ENCODE data around the gene ARHGEF4.
A peak's percentile ranks its signal among the peaks of the same experiment; 100 is the strongest.
"Not testable (repeated sequence)": the region's sequence is repeated elsewhere in the genome, so short reads cannot be mapped to it uniquely, and the experiment has no call there.

ARHGEF4 gene

DNA sequence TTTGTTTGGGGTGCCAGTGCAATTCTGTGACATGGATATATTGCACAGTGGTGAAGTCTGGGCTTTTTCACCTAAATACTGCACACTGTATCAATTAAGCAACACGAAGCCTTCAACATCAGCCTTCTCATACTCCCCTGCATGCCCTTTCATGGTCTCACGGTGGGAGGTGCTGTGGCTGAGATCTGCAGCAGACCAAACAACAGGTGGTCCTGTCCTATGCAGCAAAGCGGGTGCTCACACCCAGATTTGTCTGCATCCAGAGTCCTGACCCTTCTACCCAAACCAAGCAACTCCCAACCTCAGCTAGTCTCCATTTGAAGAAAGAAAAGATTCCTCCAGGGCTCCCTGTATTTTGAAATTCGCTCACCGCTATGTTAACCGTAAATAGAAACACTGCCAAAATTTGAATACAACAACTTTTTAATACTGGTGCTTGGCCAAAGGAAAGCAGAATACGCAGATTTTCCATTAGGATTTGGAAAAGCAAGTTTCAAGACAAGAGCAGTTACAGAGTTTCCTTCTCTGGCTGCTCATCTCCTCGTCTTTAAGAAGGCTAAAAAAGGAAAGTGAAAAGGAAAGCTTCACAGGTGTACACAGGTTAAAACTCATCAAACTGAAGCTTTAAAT lies 221.6 kb downstream of the ARHGEF4 start:
- FAIRE-seq: no peak

DNA sequence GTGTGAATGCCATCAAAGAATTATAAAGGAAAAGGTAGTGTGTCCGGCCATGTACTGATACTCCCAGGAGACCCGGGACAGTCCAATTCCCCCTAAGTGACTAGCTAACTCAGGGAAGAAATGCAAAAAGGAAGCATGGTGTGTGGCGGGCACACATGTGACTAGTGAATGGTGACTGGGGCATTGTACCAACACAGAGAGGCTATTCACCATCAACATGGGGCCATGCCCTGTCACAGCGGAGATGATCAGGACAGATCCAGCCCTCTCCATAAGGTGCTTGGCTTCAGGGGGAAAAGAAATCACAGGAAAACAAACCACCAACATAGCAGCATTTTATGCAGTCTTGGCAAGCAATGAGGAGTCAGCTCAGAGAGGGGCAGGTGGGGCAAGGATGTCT lies 222.2 kb downstream of the ARHGEF4 start:
- FAIRE-seq: no peak

DNA sequence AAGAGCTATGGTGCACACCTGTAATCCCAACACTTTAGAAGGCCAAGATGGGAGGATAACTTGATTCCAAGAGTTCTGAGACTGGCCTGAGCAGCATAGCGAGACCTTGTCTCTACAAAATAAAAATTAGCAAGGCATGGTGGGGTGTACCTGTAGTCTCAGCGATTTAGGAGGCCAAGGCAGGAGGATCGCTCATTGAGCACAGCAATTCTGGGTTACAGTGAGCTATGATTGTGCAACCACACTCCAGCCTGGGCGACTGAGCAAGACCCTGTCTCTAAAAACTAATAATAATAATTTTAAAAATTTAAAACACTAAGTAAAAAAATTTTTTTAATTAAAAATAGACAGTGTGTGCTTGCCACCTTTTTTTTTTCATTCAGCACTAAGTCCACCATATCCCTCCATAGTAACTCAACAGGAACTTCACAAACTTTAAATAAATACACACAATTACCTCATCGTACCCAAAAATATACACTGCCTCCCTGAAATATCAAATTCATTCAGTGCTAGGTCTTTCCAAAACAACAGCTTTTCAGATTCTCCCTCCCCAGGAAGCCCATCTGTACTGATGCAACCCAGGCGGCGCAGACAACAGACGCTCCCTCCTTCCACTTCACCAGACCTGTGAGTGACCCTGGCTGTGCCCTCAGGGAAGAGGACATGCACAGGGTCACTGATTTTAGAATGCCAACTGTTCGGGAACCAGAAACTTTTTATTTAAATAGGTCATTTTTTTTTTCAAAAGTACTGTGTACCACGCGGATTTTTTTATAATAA lies 227.0 kb downstream of the ARHGEF4 start:
- FAIRE-seq: no peak

DNA sequence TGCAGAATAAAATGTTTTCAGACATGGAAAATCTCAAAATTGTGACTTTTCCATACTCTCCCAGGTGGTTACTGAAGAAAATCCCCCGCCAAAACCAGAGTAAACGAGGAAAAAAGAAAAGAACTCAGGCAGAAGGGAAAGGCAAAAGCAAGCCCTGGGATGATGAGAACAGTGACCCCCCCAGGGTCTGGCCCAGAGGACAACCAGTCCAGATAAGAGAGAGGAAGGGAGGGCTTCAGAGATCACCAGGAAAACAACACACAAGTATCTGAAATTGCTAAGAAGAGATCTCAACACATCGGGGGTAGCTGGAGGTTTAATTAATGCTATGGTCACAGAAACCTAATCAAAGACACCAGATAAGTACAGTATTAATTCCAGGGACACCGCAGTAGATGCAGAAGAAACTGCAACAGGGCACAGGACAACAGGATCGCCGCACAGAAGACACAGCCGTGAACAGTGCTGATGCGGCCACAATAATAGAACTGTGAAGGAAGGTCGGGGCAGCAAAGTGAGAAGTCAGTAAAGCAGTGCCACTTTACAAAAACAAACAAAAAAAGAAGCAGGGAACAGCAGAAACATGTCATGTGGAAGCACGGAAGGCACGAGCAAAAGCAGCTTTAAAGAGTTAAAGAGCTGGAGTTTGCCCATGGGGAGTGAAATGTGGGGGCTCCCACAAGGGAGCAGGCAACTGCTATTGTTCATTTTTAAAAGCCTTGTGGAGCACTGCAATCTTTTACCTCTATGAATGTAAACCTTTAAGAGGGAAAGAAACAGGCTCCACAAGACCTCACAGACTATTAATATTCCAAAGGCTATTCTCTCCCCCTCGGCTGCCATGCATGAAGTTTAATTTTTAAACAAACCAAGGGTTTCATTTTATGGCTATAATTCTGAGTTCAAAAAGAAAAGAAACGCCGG lies 228.1 kb downstream of the ARHGEF4 start:
- FAIRE-seq: no peak

DNA sequence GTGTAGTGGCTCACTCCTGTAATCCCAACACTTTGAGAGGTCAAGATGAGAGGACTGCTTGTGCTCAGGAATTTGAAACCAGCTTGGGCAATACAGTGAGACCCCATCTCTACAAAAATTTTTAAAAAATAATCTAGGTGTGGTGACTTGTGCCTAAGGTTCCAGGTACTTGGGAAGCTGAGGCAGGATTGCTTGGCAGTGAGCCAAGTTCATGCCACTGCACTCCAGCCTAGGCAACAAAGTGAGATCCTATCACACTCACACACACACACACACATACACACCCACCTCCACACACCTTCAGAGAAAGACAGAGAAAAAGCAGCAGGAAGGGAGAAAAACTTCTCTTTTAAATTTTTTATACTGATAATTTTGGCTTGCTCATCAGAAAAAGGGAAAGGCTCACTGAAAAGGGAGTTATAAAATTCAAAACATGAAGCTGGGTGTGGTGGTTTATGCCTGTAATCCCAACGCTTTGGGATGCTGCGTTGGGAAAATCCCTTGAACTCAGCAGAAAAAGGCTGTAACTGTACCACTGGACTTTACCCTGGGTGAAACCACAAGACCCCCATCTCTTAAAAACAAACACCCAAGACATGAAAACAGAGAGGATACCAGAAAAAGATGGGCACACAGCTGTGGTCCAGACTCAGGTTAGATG lies 230.9 kb downstream of the ARHGEF4 start:
- no peak for FAIRE-seq

DNA sequence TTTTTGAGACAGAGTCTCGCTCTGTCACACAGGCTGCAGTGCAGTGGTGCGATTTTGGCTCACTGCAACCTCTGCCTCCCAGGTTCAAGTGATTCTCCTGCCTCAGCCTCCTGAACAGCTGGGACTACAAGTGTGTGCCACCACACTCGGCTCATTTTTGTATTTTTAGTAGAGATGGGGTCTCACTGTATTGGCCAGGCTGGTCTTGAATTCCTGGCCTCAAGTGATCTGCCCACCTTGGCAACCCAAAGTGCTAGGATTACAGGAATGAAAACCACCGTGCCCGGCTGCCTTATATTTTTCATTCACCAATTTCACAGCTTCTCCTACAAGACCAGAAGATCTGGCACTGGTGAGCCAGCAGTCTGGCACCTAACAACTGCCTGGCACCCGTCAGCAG lies 231.5 kb downstream of the ARHGEF4 start:
- not testable (repeated sequence) for FAIRE-seq

DNA sequence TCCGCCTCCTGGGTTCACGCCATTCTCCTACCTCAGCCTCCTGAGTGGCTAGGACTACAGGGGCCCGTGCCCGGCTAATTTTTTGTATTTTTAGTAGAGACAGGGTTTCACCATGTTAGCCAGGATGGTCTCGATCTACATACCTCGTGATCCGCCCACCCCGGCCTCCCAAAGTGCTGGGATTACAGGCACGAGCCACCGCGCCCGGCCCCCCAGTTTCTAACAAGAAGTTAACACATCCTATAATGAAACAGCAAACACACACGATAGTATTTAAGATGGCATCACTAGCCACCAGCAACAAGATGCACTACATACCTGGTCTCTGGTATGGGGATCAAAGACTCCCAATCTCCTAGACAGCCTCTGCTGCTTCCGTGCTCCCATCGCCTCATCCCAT lies 238.9 kb downstream of the ARHGEF4 start:
- not testable (repeated sequence) for FAIRE-seq

DNA sequence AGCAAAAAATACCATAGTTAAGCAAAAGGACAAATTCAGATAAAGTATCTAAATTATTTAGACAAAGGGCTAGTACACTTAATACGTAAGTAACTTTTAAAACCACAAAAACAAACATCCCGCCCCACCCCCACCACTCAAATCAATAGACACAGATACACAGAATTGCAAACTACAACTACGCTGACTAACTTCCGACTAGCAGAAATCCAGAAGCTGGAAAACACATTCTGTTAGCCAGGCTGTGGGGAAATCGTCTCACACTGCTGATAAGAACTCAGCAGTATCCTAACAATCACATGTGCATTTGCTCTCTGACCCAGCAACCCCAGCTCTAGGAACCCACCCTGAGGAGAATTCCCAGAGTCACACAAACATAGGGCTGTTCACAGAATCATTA lies 240.0 kb downstream of the ARHGEF4 start:
- FAIRE-seq: no peak

DNA sequence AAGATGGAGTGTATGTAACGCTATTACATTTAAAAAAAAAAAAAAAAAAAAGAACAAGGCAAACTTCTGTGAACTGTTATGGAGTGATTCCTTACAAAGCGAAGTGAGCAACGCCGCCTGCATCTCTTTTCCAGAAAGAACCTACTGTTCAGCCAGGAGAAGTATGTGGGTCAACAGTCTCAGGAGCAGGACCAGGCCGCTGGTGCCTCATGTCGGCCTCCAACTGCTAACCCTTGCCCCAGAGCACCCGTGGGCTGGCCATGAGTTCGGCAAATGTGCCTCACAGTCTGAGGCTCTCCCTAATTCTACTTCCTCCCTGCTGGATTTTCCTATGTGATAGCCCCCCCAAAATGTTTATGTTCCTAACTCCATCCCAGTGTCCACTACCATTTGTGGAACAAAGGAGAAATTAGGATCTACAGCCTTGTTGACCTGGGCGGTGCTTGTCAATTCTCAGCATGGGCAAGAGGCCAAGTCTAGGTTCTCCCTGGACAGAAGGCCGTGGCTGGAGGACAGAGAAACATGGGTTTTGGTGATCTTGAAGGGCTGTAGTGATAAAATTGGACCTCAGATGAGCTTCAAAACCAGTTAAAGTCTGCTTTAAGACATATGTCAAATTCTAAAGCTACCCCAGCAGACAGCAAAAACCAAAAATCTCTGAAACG lies 240.6 kb downstream of the ARHGEF4 start:
- no peak for FAIRE-seq

DNA sequence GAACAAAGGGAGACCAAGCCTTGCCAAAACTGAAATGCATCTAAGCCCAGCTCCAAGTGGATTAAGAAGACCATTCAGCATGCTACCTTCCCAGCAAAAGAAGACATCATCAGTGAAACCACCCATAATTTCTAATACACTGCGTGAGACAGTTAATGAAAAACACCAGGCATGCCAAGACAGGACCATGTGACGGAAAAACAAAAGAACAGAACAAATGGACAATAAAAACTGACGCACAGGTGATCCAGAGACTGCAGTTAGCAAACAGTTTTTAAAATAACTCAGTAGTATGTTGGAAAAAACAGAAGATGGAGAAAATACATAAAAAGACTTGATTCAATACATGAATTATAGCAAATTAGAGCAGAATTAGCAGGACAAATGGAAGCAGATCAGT lies 241.3 kb downstream of the ARHGEF4 start:
- no peak for FAIRE-seq

DNA sequence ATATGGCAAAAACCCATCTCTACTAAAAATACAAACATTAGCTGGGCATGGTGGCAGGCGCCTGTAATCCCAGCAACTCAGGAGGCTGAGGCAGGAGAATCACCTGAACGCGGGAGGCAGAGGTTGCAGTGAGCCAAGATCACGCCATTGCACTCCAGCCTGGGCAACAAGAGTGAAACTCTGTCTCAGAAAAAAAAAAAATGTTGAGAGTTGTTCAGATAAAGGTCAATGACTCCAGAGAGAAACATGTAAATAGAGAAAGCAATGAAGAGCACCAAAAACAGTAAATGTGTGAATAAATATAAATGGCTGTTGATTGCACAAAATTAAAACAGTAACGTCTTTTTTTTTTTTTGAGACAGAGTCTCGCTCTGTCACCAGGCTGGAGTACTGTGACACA lies 243.2 kb downstream of the ARHGEF4 start:
- not testable (repeated sequence) for FAIRE-seq

DNA sequence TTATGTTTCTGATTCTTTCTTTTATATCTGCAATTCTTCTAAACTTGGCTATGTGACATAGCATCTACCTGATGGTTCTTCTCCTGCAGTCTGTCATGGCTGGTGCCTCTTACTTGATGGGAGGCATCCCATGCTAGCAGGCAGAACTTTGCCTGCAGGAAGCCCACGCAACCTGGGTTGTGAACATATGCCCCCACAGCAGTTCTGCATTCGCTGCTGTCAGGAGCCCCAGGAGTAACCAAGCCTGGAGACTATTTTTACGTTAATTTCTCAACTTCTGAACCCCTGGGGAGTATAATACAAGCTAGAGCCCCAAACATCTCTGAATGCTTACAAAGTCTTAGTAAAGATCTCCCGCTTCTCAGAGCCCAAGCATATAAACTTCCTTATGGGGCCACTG lies 244.5 kb downstream of the ARHGEF4 start:
- FAIRE-seq: no peak

DNA sequence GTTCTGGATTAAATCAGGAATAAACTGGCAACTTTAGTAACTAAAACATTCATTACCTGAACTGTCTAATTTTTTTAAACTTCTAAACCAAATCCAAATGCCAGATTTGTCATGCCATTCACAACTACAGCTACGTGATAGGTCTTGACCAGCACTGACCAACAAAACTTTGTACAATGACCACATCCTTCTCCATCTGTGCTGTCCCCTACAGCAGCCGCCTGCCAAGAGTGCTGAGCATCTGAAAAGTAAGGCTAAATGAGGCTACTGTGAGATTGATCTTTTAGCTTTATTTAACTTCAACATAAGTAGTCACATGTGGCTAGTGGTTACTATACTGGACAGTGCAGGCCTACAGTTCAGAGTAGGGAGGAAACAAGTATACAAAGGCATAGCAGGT lies 248.9 kb downstream of the ARHGEF4 start:
- no peak for FAIRE-seq

DNA sequence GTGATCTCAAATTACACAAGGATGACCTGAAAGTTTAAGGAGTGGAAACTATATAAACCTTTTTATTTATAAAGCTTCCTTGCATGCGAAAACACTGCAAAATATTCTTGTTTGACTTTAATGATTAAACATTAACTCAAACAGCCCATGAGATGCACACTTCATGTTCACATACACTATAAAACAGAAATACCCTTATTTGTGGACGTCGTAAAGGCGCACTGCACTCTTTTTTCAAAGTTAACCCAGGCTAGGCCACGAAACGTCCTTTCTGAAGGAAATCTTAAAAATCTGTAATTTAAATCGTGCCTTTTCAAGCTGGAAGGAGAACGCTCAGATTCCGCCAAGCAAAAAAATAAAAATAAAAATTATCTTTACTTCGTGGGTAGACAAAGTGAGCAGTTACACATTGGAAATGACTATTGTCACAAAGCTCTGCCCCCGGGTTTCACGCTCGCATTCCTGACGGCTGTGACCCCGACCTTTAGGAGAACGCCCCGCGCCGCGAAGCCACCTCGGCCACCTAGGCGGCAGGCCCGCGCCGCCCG lies 255.8 kb downstream of the ARHGEF4 start:
- no peak for FAIRE-seq

DNA sequence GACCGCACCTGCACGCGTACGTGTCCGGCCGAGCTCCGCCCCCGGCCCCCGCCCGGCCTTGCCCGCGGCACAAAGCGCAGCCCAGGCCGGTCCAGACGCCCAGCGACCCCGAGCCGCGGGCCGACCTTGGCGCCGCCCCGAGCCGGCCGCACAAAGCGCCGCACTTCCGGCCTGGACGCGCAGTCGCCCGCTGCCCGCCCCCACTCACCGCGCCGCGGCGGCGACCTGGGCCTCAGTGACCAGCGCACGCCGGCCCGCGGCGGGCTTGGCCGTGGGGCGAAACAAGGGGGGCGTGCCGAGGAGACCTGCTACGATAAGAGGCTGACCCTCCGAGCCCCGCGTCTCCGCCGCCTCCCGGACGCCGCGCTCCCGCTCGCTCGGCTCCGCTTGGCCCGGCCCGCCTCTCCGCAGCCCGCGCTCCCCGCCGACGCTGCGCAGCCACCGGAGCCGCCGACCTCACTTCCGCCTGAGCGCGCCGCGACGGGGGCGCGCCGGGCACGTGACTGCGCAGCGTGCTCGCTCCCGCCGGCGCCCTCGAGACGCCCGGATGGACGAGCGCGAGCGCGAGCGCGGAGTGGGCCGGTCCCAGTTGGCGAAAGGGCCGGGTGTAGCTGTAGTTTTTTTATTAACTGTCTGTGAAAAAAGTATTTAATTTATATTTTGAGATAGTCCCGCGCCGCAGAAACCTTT lies 256.4 kb downstream of the ARHGEF4 start, which contains the start of gene FAM168B:
Gene FAM168B, minus strand, starts transcription at position 455 of the 690 bp plus-strand sequence. CDS start 10,814 bp downstream, outside the sequence.
- no peak for FAIRE-seq

DNA sequence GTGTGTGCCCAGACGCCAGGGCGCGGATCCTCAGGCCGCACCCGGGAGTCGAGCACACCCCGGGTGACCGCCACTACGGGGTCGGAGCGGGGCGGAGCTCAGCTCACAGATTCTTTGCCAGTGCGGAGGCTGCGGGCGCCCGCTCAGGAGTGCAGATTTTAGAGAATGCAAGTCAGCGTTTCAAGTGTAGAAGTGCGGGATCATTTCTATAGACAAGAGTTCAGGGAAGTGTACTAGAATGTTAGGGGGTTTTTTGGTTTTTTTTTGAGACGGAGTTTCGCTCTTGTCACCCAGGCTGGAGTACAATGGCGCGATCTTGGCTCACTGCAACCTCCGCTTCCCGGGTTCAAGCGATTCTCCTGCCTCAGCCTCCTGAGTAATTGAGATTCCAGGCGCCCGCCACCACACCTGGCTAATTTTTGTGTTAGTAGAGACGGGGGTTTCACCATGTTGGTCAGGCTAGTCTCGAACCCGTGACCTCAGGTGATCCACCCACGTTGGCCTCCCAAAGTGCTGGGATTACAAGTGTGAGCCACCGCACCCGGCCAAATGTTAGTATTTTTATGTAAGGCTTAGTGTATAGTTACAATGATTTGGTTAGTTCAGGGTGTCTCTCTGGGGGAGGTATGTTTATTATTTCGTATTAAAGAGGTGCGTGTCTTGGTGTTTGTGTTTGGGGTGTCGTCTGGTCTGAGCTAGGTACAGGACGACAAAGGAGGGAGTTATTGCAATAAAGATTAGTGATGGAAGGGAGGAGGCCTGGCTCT lies 257.2 kb downstream of the ARHGEF4 start:
- FAIRE-seq: peak; percentile 12

DNA sequence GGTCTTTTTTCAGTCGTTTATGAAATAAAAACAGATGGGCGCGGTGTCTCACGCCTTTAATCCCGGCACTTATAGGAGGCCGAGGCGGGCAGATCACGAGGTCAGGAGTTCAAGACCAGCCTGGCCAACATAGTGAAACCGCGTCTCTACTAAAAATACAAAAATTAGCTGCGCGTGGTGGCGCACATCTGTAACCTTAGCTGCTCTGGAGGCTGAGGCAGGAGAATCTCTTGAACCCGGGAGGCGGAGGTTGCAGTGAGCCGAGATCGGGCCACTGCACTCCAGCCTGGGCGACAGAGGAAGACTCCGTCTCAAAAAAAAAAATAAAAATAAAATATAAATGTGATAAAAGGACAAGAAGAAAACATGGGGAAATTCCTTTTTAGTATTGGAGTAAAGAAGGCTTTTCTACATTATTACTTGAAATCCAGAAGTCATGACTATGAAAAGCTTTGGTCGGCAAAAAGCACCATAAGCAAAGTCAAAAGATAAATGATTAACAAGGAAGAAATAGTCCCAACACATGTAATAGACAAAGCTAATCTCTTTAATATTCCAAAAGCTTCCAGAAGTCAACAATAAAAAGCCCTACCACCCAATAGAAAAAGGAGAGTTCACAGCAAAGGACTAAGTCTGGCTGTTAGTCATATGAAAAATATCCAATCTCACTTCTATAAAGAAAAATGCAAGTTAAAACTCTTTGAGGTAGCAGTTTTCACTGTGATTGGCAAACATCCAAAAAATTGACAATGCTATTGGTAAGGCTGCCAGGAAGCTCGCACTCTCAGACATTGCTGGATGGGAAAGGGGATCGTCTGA lies 258.0 kb downstream of the ARHGEF4 start:
- FAIRE-seq: no peak

Measured in endometrium (tissue), 2 donors.